HG02840 (cell line): Measurements from ENCODE around the gene C1GALT1.
"Not testable (repeated sequence)": the region's sequence is repeated elsewhere in the genome, so short reads cannot be mapped to it uniquely, and the experiment has no call there.

Experiments used
- ATAC-seq: cut with Tn5 transposase; IDR thresholded peaks from one replicate; pipeline ENCODE4 v1.9.1; 2021; ENCODE audit warnings: mild to moderate bottlenecking, moderate library complexity, moderate number of reproducible peaks; ENCODE audit not compliant: unreplicated experiment, low FRiP score

The C1GALT1 gene

GRCh38 chr7:7166318-7166717 lies 16.0 kb upstream of the C1GALT1 start:
- ATAC-seq = no peak

DNA sequence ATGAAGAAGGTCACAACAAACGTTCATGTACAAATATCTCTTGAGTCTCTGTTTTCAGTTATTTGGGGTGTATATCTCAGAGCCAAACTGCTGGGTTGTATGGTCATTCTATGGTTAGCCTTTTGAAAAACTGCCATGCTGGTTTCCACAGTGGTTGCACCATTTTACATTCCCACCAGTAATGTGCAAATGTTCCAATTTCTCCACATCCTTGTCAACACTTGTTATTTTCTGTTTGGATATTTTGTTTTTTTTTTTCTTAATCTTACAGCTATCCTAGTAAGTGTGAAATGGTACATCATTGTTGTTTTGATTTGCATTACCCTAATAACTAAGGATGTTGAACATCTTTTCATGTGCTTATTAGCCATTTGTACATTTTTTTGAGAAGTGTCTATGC lies 13.0 kb upstream of the C1GALT1 start:
- ATAC-seq = no peak

- ATAC-seq = no peak
Measured at GRCh38 chr7:7173956-7174632, 8.2 kb upstream of the C1GALT1 start.

DNA sequence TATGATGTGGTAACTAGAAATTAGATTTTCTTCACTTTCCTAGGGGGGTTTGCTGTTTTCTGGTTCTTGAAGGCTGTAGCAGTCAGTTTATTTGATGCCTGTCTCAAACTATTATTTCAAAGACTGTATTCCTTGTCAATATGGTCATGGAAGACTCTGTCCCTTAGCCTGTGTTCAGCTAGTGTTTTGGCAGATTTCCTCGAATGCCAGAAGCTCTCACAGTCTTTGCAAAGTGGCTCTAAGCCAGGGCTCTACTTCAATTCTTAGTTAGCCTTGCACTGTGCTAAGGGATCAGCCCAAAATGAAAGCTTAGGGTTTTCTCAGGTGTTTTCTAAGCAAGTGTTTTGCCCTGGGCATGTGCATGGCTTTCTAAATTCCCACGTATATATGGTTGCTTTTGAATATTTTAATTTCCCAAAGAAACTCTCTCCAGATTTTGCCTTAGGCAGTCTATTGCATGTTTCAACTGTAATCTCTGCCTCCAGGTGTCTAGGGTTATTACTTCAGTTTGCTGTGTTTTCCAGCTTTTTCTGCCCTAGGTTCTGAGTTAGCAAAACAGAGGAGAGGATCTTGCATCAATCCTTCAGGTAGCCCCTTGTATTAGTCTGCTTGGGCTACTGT lies 7.2 kb upstream of the C1GALT1 start:
- ATAC-seq = no peak

- no peak for ATAC-seq
Measured at GRCh38 chr7:7176406-7177043, 5.8 kb upstream of the C1GALT1 start.

- no peak for ATAC-seq
Measured at GRCh38 chr7:7177044-7177517, 5.3 kb upstream of the C1GALT1 start.

DNA sequence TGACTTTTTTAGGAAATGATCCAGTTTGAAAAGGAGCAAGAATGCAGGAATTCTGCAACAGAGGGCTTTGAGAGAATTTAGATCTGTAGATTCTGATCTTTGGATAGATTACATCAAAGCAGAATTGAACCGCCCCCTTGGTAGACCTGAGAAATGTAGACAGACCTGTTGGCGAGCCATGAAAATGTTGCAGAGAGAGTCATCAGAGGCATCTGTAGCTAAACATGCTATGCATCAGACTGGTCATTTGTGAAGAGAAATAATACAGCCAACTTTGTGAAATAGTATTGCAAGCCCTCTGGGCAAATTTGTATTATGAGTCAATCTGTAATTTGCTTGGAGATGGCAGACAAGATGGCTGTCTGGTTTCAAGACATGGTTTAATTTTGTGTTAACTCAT lies 4.3 kb upstream of the C1GALT1 start:
- no peak for ATAC-seq

DNA sequence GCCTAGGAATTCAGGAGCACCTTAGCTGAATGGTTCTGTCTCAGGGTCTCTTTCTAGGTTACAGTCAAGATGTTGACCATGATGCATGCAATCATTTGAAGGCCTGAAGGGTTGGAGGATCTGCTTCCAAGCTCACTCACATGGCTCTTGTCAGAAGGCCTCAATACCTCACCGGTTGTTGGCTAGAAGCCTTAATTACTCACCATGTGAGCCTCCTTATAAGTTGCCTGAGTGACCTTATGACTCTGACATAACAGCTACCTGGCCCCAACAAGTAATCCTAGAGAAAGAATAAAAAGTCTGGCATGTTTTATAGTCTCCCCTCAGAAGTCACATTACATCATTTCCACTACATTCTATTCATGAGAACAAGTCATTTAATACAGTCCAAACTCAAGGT lies 3.4 kb upstream of the C1GALT1 start:
- no peak for ATAC-seq

GRCh38 chr7:7180725-7181449 lies 1.5 kb upstream of the C1GALT1 start:
- no peak for ATAC-seq

GRCh38 chr7:7181519-7182155 lies 707 bp upstream of the C1GALT1 start:
- peak; percentile 36 for ATAC-seq

DNA sequence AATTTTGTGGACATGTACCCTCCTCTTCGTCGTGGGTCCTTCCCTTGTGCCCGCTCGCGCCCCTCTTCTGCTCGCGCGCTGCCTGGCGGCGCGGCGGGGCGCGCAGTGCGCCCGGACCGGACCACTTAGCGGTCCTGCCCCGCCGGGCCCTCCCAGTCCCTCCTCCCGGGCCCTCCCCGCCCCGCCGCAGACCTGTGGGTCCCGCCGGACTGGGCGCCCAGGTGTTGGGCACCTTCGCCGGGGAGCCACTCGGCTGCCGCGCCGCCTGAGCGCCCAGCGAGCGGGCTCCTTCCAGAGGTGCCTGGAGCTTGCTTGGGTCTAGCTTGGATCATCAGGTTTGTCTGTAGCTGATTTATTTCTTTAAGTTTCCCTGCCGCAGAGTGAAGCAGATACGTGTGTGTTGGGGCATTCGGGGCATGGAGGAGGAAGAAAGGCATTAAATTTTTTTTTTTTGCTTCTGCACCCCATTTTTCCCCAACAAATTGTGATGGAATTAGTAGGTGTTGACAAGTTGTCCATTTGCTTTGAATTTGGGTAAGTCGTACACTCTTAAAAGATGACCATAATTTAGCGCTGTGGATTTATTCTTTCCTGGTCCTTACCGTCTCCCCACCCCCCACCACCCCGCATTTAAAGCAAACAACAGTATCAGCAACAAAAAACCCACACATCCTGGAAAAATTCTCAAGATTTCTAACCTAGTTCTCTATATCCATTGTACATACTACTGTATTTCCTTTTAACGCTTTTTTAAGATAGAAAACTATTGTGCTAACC lies 905 bp downstream of the C1GALT1 start:
- peak; percentile 28 for ATAC-seq

DNA sequence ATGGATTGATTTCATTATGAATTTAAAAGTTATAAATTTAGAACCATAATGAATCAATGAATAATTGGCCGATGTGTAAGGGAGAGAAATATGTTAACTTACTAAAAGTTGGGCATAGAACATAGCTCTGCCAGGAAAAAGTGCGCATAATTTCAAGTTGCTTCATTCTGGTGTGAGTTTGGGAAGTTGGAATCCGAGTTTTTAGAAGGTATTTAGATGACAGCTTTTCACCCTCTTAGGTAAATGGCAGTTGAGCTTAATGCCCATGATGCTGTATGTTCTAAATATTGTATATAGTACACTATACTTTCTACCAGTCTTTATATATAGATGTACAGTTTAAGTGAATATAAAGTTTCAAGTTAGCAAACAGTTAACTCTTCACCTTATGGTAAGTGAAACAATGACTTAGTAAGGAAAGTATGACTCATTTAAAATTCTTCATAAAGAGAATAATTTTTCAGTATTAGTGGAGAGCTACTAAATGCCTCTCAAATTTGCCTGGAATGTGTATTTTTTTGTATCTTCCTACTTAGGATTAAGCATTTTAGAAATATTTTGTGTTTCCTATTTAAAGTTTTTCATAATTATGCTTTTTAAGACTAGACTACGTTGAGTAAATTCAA lies 1.6 kb downstream of the C1GALT1 start:
- ATAC-seq = no peak

GRCh38 chr7:7185371-7185989 lies 3.1 kb downstream of the C1GALT1 start:
- no peak for ATAC-seq

- no peak for ATAC-seq
Measured at GRCh38 chr7:7188091-7188490, 5.7 kb downstream of the C1GALT1 start.

GRCh38 chr7:7188742-7189141 lies 6.4 kb downstream of the C1GALT1 start:
- no peak for ATAC-seq

DNA sequence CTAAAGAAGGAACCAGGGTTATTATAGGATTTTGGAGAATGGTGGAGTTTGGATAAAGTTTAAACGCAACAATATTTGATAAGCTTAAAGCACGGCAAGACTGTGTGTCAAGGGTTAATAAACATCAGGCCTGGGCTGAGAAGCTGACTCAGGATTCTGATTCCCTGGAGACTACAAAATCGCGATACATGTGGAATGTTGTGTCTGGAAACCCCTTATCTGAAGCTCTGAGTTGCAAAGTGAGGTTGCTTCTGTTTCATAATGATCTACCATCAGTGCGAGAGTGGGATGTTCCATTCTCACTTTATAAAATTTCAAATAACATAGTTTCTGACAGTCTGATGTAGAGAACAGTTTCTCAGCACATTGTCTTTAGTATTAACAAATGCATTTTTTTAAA lies 7.8 kb downstream of the C1GALT1 start:
- no peak for ATAC-seq

DNA sequence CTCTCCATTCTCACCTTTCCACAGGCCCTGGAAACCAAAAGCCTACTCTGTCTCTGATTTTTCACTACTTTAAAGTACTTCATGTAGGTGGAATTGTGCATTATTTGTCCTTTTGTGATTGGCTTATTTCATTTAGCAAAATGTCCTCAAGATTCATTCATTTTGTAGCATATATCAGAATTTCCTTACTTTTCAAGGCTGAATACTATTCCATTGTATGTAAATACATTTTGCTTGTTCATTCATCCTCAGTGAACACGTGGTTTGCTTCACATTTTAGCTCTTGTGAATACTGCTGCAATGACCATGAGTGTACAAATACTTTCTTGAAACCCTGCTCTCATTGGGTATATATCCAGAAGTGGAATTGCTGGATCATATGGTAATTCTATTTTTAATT lies 8.8 kb downstream of the C1GALT1 start:
- ATAC-seq = no peak

DNA sequence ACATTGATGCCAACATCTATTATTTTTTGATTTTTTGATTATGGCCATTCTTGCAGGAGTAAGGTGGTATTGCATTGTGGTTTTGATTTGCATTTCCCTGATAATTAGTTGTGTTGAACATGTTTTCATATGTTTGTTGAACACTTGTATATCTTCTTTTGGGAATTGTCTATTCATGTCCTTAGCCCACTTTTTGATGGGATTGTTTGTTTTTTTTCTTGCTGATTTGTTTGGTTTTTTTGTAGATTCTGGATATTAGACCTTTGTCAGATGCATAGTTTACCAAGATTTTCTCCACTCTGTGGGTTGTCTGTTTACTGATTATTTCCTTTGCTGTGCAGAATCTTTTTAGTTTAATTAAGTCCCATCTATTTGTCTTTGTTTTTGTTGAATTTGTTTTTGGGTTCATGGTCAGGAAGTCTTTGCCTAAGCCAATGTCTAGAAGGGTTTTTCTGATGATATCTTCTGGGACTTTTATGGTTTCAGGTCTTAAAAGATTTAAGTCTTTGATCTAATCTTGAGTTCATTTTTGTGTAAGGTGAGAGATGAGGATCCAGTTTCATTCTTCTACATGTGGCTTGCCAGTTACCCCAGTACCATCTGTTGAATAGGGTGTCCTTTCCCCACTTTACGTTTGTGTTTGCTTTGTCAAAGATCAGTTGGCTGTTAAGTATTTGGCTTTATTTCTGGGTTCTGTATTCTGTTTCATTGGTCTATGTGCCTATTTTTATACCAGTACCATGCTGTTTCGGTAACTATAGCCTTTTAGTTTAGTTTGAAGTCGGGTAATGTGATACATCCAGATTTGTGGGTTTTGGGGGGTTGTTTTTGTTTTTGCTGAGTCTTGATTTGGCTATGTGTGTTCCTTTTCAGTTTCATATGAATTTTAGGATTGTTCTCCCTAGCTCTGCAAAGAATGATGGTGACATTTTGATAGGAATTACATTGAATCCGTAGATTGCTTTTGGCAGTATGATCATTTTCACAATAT lies 10.7 kb downstream of the C1GALT1 start:
- ATAC-seq = not testable (repeated sequence)
